ENCODE measurements around the gene SNX33.

- TF ChIP-seq, protein P1, sequence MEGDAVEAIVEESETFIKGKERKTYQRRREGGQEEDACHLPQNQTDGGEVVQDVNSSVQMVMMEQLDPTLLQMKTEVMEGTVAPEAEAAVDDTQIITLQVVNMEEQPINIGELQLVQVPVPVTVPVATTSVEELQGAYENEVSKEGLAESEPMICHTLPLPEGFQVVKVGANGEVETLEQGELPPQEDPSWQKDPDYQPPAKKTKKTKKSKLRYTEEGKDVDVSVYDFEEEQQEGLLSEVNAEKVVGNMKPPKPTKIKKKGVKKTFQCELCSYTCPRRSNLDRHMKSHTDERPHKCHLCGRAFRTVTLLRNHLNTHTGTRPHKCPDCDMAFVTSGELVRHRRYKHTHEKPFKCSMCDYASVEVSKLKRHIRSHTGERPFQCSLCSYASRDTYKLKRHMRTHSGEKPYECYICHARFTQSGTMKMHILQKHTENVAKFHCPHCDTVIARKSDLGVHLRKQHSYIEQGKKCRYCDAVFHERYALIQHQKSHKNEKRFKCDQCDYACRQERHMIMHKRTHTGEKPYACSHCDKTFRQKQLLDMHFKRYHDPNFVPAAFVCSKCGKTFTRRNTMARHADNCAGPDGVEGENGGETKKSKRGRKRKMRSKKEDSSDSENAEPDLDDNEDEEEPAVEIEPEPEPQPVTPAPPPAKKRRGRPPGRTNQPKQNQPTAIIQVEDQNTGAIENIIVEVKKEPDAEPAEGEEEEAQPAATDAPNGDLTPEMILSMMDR (IDR thresholded peaks at IDR 0.05; ENCODE audit: poor library complexity) = no peak
- TF ChIP-seq EZH2 (IDR thresholded peaks at IDR 0.05; ENCODE audit: borderline replicate concordance) (no peak), EZH2phosphoT487 (IDR thresholded peaks at IDR 0.05; ENCODE audit: low read depth, severe bottlenecking, unreplicated experiment) (no peak)
Observed at GRCh38 chr15:75687486-75688277, 40.0 kb downstream of the SNX33 start.

Measured in hepatocyte (in vitro differentiated cells).